Measurements from ENCODE around the gene GNG8.

- TF ChIP-seq TCF7L2 (IDR thresholded peaks at IDR 0.05; ENCODE audit: borderline replicate concordance, low read depth, low read length) (no peak), CTCF (tag by site-specific recombination; IDR thresholded peaks at IDR 0.05) (no peak), ZNF501 (tag by site-specific recombination; IDR thresholded peaks at IDR 0.05) (no peak), ZNF785 (tag by site-specific recombination; IDR thresholded peaks at IDR 0.05) (no peak), ZNF292 (tag by site-specific recombination; IDR thresholded peaks at IDR 0.05; ENCODE audit: borderline replicate concordance, low read depth) (no peak), ZNF513 (tag by site-specific recombination; IDR thresholded peaks at IDR 0.05) (no peak), ZNF24 (tag by site-specific recombination; IDR thresholded peaks at IDR 0.05) (no peak), ZSCAN5A (tag by site-specific recombination; IDR thresholded peaks at IDR 0.05) (no peak), GLI4 (tag by site-specific recombination; IDR thresholded peaks at IDR 0.05) (no peak), SP3 (tag by site-specific recombination; IDR thresholded peaks at IDR 0.05) (no peak)
These were observed 30.6 kb downstream of the GNG8 start for GRCh38 chr19:46605356-46605821.

All from HEK293 (cell line).